ENCODE measurements around the gene OSTC. TPM values are rescaled to one million over a fixed set of nuclear protein-coding genes. Genes with fewer than 3 reads are reported as not detected.

The OSTC gene
- total RNA-seq, 1 donor from 2014 or later = 272 TPM

- no peak overlapping the region for H3K4me3 Mint-ChIP-seq (ENCODE audit: unreplicated experiment)
Observed at GRCh38 chr4:108611365-108611764, 39.0 kb upstream of the OSTC start.

GRCh38 chr4:108612365-108612764 lies 38.0 kb upstream of the OSTC start:
- H3K27ac Mint-ChIP-seq (ENCODE audit: unreplicated experiment) = no peak overlapping the region
- H3K4me3 Mint-ChIP-seq (ENCODE audit: unreplicated experiment) = no peak overlapping the region
- DNase-seq (ENCODE audit: low spot score) = no peak

More at GRCh38 chr4:108611365-108611764, 39.0 kb upstream of the OSTC start:
- Mint-ChIP-seq H3K9me3 (ENCODE audit: low read depth) (peaks cover 16% of the 10 kb centered on the region), H3K27ac (ENCODE audit: unreplicated experiment) (no peak overlapping the region), H3K27me3 (ENCODE audit: low read depth) (no peaks in the 10 kb centered on the region), H3K36me3 (ENCODE audit: low read depth) (peaks cover 6% of the 10 kb centered on the region), H3K4me1 (ENCODE audit: low read depth) (no peaks in the 10 kb centered on the region)
- TF ChIP-seq CTCF (IDR thresholded peaks at IDR 0.05) = no peak
- DNase-seq (ENCODE audit: low spot score) = no peak

GRCh38 chr4:108619372-108620100 lies 30.9 kb upstream of the OSTC start:
- TF ChIP-seq CTCF (IDR thresholded peaks at IDR 0.05) = no peak
- no peaks in the 10 kb centered on the region for H3K27me3 Mint-ChIP-seq (ENCODE audit: low read depth)
- H3K36me3 Mint-ChIP-seq (ENCODE audit: low read depth) = peaks cover 22% of the 10 kb centered on the region
- H3K4me3 Mint-ChIP-seq (ENCODE audit: unreplicated experiment) = peak overlapping the region; percentile 85
- H3K27ac Mint-ChIP-seq (ENCODE audit: unreplicated experiment) = peak overlapping the region; percentile 89
- H3K4me1 Mint-ChIP-seq (ENCODE audit: low read depth) = peaks cover 46% of the 10 kb centered on the region
- H3K9me3 Mint-ChIP-seq (ENCODE audit: low read depth) = peaks cover 12% of the 10 kb centered on the region
- DNase-seq (ENCODE audit: low spot score) = no peak

More at GRCh38 chr4:108612365-108612764, 38.0 kb upstream of the OSTC start:
- Mint-ChIP-seq H3K4me1 (ENCODE audit: low read depth) (no peaks in the 10 kb centered on the region), H3K36me3 (ENCODE audit: low read depth) (peaks cover 6% of the 10 kb centered on the region), H3K27me3 (ENCODE audit: low read depth) (no peaks in the 10 kb centered on the region), H3K9me3 (ENCODE audit: low read depth) (peaks cover 12% of the 10 kb centered on the region)
- TF ChIP-seq CTCF (IDR thresholded peaks at IDR 0.05) = no peak

- Mint-ChIP-seq H3K27ac (ENCODE audit: unreplicated experiment) (peak within 1 kb of the TSS; percentile 89), H3K4me3 (ENCODE audit: unreplicated experiment) (peak within 1 kb of the TSS; percentile 85), H3K4me1 (ENCODE audit: low read depth) (peaks cover 52% of the 10 kb centered on the region), H3K36me3 (ENCODE audit: low read depth) (peaks cover 27% of the 10 kb centered on the region), H3K27me3 (ENCODE audit: low read depth) (no peaks in the 10 kb centered on the region), H3K9me3 (ENCODE audit: low read depth) (peaks cover 8% of the 10 kb centered on the region)
- TF ChIP-seq CTCF (IDR thresholded peaks at IDR 0.05) = no peak
- peak; percentile 96 for DNase-seq (ENCODE audit: low spot score)
Observed at GRCh38 chr4:108620101-108620932, 30.1 kb upstream of the OSTC start, which contains the start of gene RPL34. TSS of gene RPL34 (plus strand) at chr4:108620576. CDS start at chr4:108621960, 1,384 bp downstream.

All from chondrocyte (in vitro differentiated cells).